ENCODE measurements around the gene IFT88. TPM values are rescaled to one million over a fixed set of nuclear protein-coding genes. Genes with fewer than 3 reads are reported as not detected.
A peak's percentile ranks its signal among the peaks of the same experiment; 100 is the strongest.

Gene IFT88
- total RNA-seq, result 20.3 and 20.9 TPM in 2 replicates

- no peaks in the 10 kb centered on the region for H4K20me1 ChIP-seq (ENCODE audit: insufficient read depth, low read length)
- no peaks in the 10 kb centered on the region for H3K27me3 ChIP-seq (ENCODE audit: insufficient read depth, low read length)
- H3K4me3 ChIP-seq (ENCODE audit: insufficient read depth, low read length), result peak within 1 kb of the TSS; percentile 83
- DNase-seq (ENCODE audit: insufficient read length, low spot score, missing footprints), result peak; percentile 97
- H3K9me3 ChIP-seq (ENCODE audit: low read depth, low read length), result peaks cover 6% of the 10 kb centered on the region
- no peak for TF ChIP-seq CTCF (IDR thresholded peaks at IDR 0.05; ENCODE audit: extremely low read depth, low read depth, low read length)
- peak within 1 kb of the TSS; percentile 94 for H3K27ac ChIP-seq (ENCODE audit: low read depth, low read length)
- H2AFZ ChIP-seq (ENCODE audit: low read length), result peak within 1 kb of the TSS; percentile 91
- peaks cover 13% of the 10 kb centered on the region for H3K4me1 ChIP-seq (ENCODE audit: insufficient read depth, low read length)
- peak within 1 kb of the TSS; percentile 97 for H3K4me2 ChIP-seq (ENCODE audit: insufficient read depth, low read length)
- H3K79me2 ChIP-seq (ENCODE audit: insufficient read depth, low read length), result peaks cover 5% of the 10 kb centered on the region
- no peaks in the 10 kb centered on the region for H3K36me3 ChIP-seq (ENCODE audit: insufficient read depth, low read length)
Observed at GRCh38 chr13:20566898-20567874, at the start of gene IFT88. Gene IFT88 (plus strand): TSS chr13:20567157. CDS start chr13:20574386, 7,229 bp downstream.

- no peak for TF ChIP-seq CTCF (IDR thresholded peaks at IDR 0.05; ENCODE audit: extremely low read depth, low read depth, low read length)
- Histone ChIP-seq H3K27me3 (ENCODE audit: insufficient read depth, low read length) (no peaks in the 10 kb centered on the region), H3K27ac (ENCODE audit: low read depth, low read length) (no peak overlapping the region), H3K36me3 (ENCODE audit: insufficient read depth, low read length) (no peaks in the 10 kb centered on the region), H3K4me2 (ENCODE audit: insufficient read depth, low read length) (no peak overlapping the region), H4K20me1 (ENCODE audit: insufficient read depth, low read length) (no peaks in the 10 kb centered on the region), H3K79me2 (ENCODE audit: insufficient read depth, low read length) (no peaks in the 10 kb centered on the region), H2AFZ (ENCODE audit: low read length) (no peak overlapping the region), H3K4me3 (ENCODE audit: insufficient read depth, low read length) (no peak overlapping the region), H3K9me3 (ENCODE audit: low read depth, low read length) (no peaks in the 10 kb centered on the region), H3K4me1 (ENCODE audit: insufficient read depth, low read length) (no peaks in the 10 kb centered on the region)
- DNase-seq (ENCODE audit: insufficient read length, low spot score, missing footprints), result no peak
Observed at GRCh38 chr13:20518660-20519100, 48.3 kb upstream of the IFT88 start.

- H3K27ac ChIP-seq (ENCODE audit: low read depth, low read length), result no peak overlapping the region
- H4K20me1 ChIP-seq (ENCODE audit: insufficient read depth, low read length), result no peaks in the 10 kb centered on the region
- peaks cover 3% of the 10 kb centered on the region for H3K79me2 ChIP-seq (ENCODE audit: insufficient read depth, low read length)
- no peaks in the 10 kb centered on the region for H3K27me3 ChIP-seq (ENCODE audit: insufficient read depth, low read length)
- H3K9me3 ChIP-seq (ENCODE audit: low read depth, low read length), result no peaks in the 10 kb centered on the region
- no peak for DNase-seq (ENCODE audit: insufficient read length, low spot score, missing footprints)
- H2AFZ ChIP-seq (ENCODE audit: low read length), result no peak overlapping the region
- H3K4me2 ChIP-seq (ENCODE audit: insufficient read depth, low read length), result no peak overlapping the region
- TF ChIP-seq CTCF (IDR thresholded peaks at IDR 0.05; ENCODE audit: extremely low read depth, low read depth, low read length), result no peak
- no peak overlapping the region for H3K4me3 ChIP-seq (ENCODE audit: insufficient read depth, low read length)
- no peaks in the 10 kb centered on the region for H3K4me1 ChIP-seq (ENCODE audit: insufficient read depth, low read length)
- H3K36me3 ChIP-seq (ENCODE audit: insufficient read depth, low read length), result no peaks in the 10 kb centered on the region
Observed at GRCh38 chr13:20519875-20520274, 47.1 kb upstream of the IFT88 start.
